Measurements from ENCODE around the gene CFAP54.

DNA sequence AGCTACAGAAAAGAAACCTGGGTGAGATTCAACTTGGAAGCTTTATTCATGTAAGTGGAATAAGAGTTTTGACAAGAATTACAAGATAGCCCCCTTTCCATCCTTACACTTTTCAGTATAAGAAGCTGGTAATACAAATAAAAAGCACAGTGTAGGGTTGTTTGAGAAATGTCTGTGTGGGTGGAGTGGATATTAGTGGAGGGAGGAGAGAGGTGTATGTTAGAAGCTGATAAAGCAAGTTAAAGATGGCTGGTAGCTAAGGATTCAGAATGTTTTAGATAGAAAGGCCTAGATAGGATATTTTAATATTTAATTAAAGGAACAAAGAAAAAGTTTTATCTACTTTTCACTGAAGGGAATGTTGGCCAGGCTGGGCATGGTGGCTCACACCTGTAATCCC is 12.5 kb downstream of the CFAP54 start:
- TF ChIP-seq POLR2A (IDR thresholded peaks at IDR 0.05; ENCODE audit: low read depth, low read length), result no peak
- TF ChIP-seq TAF1 (IDR thresholded peaks at IDR 0.05; ENCODE audit: borderline replicate concordance, low read depth, low read length), result no peak
- TF ChIP-seq POLR2AphosphoS5 (IDR thresholded peaks at IDR 0.05; ENCODE audit: low read depth, low read length), result no peak
